Kidney glomerular epithelial cell (primary cell): ENCODE measurements around the gene PRIMPOL.
"Not testable (repeated sequence)": the region's sequence is repeated elsewhere in the genome, so short reads cannot be mapped to it uniquely, and the experiment has no call there.

Experiments used
- DNase-seq: peaks from one replicate; lab custom pipeline; 2025; lab: John Stamatoyannopoulos, UW

The PRIMPOL gene

GRCh38 chr4:184636897-184637296 lies 12.6 kb upstream of the PRIMPOL start:
- DNase-seq, result no peak

GRCh38 chr4:184641022-184641421 lies 8.5 kb upstream of the PRIMPOL start:
- DNase-seq, result no peak

GRCh38 chr4:184641451-184641850 lies 8.1 kb upstream of the PRIMPOL start:
- no peak for DNase-seq

- DNase-seq, result no peak
Observed at GRCh38 chr4:184643731-184644130, 5.8 kb upstream of the PRIMPOL start.

GRCh38 chr4:184644553-184645307 lies 4.8 kb upstream of the PRIMPOL start:
- peak; percentile 39 for DNase-seq

GRCh38 chr4:184645904-184646610 lies 3.5 kb upstream of the PRIMPOL start:
- DNase-seq, result no peak

GRCh38 chr4:184647266-184648053 lies 2.1 kb upstream of the PRIMPOL start:
- DNase-seq, result no peak

- no peak for DNase-seq
Observed at GRCh38 chr4:184648054-184648312, 1.6 kb upstream of the PRIMPOL start.

GRCh38 chr4:184648313-184649025 lies 1.1 kb upstream of the PRIMPOL start:
- DNase-seq, result no peak

- no peak for DNase-seq
Observed at GRCh38 chr4:184649971-184650855, 675 bp downstream of the PRIMPOL start.

GRCh38 chr4:184651899-184652298 lies 2.4 kb downstream of the PRIMPOL start:
- DNase-seq, result no peak

- DNase-seq, result not testable (repeated sequence)
Observed at GRCh38 chr4:184652681-184653080, 3.1 kb downstream of the PRIMPOL start.

GRCh38 chr4:184653650-184654049 lies 4.1 kb downstream of the PRIMPOL start:
- DNase-seq, result no peak

GRCh38 chr4:184655889-184656869 lies 6.6 kb downstream of the PRIMPOL start:
- DNase-seq, result no peak

- no peak for DNase-seq
Observed at GRCh38 chr4:184657144-184657543, 7.6 kb downstream of the PRIMPOL start.

GRCh38 chr4:184657820-184658219 lies 8.3 kb downstream of the PRIMPOL start:
- DNase-seq, result not testable (repeated sequence)

- no peak for DNase-seq
Observed at GRCh38 chr4:184660978-184661377, 11.4 kb downstream of the PRIMPOL start.

- no peak for DNase-seq
Observed at GRCh38 chr4:184662236-184662635, 12.7 kb downstream of the PRIMPOL start.

- DNase-seq, result no peak
Observed at GRCh38 chr4:184664445-184665210, 15.1 kb downstream of the PRIMPOL start.
